Vagina (tissue), 2 donors: ENCODE measurements around the gene TMC5. TPM values are rescaled to one million over a fixed set of nuclear protein-coding genes. Genes with fewer than 3 reads are reported as not detected.
"Not testable (repeated sequence)": the region's sequence is repeated elsewhere in the genome, so short reads cannot be mapped to it uniquely, and the experiment has no call there.

Experiments used
- DNase-seq, 2 donors: peaks; one replicate each; pipeline ENCODE4 v3.0.0-alpha.2; 2017; ENCODE audit errors: extremely low spot score in 2 of 2
- H3K27ac ChIP-seq: fragments of 200-600 bp; sonication (generic); one replicate; pipeline ENCODE4 v1.5.1; 2019
- H3K27me3 ChIP-seq: fragments of 200-600 bp; sonication (generic); one replicate; pipeline ENCODE4 v1.5.1; 2019
- H3K36me3 ChIP-seq, 2 donors: fragments of 200-600 bp; sonication (generic); one replicate each; pipeline ENCODE4 v1.5.1; 2017 to 2019
- H3K4me1 ChIP-seq: fragments of 200-600 bp; sonication (generic); one replicate; pipeline ENCODE4 v1.5.1; 2019
- H3K4me3 ChIP-seq, 2 donors: fragments of 200-600 bp; sonication (generic); 1 replicate in 1 of 2; 2 replicates in 1 of 2; pipeline ENCODE4 v1.5.1; 2016 to 2019
- H3K9me3 ChIP-seq: fragments of 200-600 bp; sonication (generic); one replicate; pipeline ENCODE4 v1.5.1; 2019
- POLR2A ChIP-seq, 2 donors: fragments of 450-650 bp; IDR thresholded peaks; one replicate each; pipeline ENCODE4 v1.6.1; 2017; ENCODE audit warnings: antibody characterized with exemption in 2 of 2, mild to moderate bottlenecking in 2 of 2, moderate library complexity in 2 of 2
- POLR2AphosphoS5 ChIP-seq, 2 donors: sonication (generic); formaldehyde crosslinking; IDR thresholded peaks; one replicate each; pipeline ENCODE4 v1.9.0; 2017; ENCODE audit warnings: antibody characterized with exemption in 2 of 2, mild to moderate bottlenecking in 2 of 2, low read depth in 1 of 2; ENCODE audit not compliant: insufficient read depth in 1 of 2
- intact Hi-C: fragments of 100-400 bp; cut with DNase I; formaldehyde crosslinking; loops from one replicate; pipeline ENCODE4 v1.15.1; 2023
- total RNA-seq: library from RNA; depleted of rRNA; stranded (reverse); fragments of >200 nt; gene quantifications from one replicate; pipeline ENCODE4 v1.2.3, GENCODE V29; 2016
- TF ChIP-seq, protein P1 (sequence below), 3 experiments: fragments of 450-650 bp in 2 of 3; fragments of 200-600 bp in 1 of 3; sonication (generic) in 1 of 3; IDR thresholded peaks; one replicate each; pipeline ENCODE4 v1.5.1; 2017 to 2019; ENCODE audit warnings: antibody characterized with exemption in 3 of 3, mild to moderate bottlenecking in 2 of 3, moderate library complexity in 2 of 3

The TMC5 gene
- total RNA-seq, 1 donor from 2014 or later = not detected

DNA sequence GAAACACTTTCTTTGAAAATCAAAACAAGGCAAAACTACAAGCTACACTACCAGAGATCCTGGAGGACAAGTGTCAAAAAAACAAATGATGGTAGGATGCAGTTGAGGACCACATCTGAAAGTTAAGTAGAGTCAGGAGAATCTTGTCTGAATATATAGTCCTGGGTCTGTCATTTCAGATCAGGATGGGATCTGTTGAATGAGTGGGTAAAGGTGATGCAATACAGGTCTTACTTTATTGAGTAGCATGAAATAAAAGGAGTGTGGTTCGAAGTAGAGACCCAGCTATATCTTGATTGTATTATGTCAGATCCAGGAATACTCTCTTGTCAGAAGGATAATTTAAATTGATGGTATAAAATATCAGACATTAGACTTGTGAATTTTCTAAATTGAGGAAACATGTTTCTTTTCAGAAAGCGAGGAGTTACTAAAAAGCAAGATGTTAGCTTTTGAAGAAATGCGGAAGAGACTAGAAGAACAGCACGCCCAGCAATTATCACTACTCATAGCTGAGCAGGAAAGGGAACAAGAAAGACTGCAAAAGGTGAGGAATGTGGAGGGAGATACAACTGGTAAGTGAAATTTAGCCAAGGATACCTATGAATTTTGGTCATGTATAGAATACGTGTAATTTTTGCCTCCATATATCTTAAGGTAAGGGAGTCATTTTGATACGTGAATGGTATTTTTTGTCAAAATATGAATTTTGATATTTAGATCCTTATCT, 122.7 kb downstream of the TMC5 start:
- intact Hi-C loops = no loop called here
- no peak for TF ChIP-seq POLR2A (IDR thresholded peaks at IDR 0.05)
- TF ChIP-seq, protein P1, sequence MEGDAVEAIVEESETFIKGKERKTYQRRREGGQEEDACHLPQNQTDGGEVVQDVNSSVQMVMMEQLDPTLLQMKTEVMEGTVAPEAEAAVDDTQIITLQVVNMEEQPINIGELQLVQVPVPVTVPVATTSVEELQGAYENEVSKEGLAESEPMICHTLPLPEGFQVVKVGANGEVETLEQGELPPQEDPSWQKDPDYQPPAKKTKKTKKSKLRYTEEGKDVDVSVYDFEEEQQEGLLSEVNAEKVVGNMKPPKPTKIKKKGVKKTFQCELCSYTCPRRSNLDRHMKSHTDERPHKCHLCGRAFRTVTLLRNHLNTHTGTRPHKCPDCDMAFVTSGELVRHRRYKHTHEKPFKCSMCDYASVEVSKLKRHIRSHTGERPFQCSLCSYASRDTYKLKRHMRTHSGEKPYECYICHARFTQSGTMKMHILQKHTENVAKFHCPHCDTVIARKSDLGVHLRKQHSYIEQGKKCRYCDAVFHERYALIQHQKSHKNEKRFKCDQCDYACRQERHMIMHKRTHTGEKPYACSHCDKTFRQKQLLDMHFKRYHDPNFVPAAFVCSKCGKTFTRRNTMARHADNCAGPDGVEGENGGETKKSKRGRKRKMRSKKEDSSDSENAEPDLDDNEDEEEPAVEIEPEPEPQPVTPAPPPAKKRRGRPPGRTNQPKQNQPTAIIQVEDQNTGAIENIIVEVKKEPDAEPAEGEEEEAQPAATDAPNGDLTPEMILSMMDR (IDR thresholded peaks at IDR 0.05) = no peak
- Histone ChIP-seq H3K36me3 (peaks cover 0 to 43% of the 10 kb centered on the region in 2 donors), H3K27ac (no peak overlapping the region), H3K4me1 (no peaks in the 10 kb centered on the region), H3K9me3 (no peaks in the 10 kb centered on the region), H3K4me3 (no peak overlapping the region), H3K27me3 (no peaks in the 10 kb centered on the region)
- no peak for DNase-seq

DNA sequence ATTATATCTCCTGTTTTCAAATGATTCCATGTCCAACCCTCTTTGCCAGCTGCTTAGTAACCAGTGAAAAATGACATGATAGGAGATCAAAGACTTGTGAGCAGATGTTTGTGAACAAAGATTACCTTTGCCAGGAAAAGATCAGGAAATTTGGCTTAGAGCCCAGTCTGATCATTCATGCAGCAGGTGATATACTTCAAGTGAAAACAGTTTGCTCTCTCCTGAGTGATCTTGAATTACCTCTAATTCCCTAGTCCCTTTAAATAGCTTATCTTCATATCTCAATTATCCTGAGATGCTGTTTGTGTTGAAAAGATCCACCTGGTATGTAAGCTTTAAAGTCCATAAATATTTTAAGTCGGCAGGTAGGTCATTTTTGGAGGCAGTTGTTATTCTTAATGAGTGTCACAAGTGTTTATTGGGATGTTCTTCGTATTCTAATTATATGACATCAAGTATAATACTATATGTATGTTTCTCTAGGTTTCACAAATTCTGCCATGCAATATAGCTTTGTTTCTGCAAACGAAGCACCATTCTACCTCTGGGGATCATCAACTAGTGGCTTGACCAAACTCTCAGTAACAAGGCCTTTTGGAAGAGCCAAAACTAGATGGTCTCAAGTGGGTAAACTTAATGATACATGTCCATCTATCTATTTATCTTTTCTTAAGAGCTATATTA, 124.6 kb downstream of the TMC5 start:
- Histone ChIP-seq H3K4me1 (no peaks in the 10 kb centered on the region), H3K27me3 (no peaks in the 10 kb centered on the region), H3K4me3 (no peak overlapping the region), H3K36me3 (peaks cover 0 to 43% of the 10 kb centered on the region in 2 donors), H3K9me3 (no peaks in the 10 kb centered on the region), H3K27ac (no peak overlapping the region)
- no peak for DNase-seq
- intact Hi-C loops = no loop called here
- TF ChIP-seq POLR2A (IDR thresholded peaks at IDR 0.05) (no peak), POLR2AphosphoS5 (IDR thresholded peaks at IDR 0.05; ENCODE audit: insufficient read depth in 1 of 2, low read depth in 1 of 2) (no peak)
- TF ChIP-seq, protein P1 (IDR thresholded peaks at IDR 0.05) = no peak

DNA sequence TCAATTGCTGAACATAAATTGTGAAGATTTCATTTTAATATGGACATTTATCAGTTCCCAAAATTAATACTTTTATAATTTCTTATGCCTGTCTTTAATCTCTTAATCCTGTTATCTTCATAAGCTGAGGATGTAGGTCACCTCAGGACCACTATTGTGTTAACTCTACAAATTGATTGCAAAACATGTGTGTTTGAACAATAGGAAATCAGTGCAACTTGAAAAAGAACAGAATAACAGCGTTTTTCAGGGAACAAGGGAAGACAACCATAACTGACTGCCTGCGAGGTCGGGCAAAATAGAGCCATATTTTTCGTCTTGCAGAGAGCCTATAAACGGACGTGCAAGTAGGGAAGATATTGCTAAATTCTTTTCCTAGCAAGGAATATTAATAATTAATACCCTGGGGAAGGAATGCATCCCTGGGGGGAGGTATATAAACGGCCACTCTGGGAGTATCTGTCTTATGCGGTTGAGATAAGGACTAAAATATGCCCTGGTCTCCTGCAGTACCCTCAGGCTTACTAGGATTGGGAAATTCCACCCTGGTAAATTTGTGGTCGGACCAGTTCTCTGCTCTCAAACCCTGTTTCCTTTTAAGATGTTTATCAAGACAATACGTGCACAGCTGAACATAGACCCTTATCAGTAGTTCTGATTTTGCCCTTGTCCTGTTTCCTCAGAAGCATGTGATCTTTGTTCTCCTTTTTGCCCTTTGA, 125.8 kb downstream of the TMC5 start:
- H3K9me3 ChIP-seq, DNase-seq, intact Hi-C loops, H3K4me1 ChIP-seq, H3K27ac ChIP-seq, H3K27me3 ChIP-seq, H3K4me3 ChIP-seq: not testable (repeated sequence)
- H3K36me3 ChIP-seq = peaks cover 0 to 53% of the 10 kb centered on the region in 2 donors

DNA sequence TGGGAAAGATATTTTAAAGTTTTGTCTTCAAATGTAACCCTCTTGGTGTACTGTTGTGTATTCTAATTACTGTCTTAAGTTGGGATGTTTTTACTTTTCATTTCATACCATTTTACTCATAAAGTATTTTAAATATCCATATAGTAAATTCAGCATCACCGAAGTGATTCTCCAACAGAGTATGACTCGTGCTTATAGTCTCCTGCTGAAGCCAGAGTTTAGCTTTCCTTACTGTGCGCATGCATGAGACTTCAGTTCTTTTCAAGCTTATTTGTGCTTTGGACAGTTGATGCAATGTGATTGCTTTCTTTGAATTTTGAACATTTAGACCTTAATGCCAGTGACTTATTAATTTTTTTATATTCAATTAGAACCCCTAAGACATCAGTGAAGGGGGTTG, 130.5 kb downstream of the TMC5 start:
- DNase-seq = no peak
- TF ChIP-seq POLR2AphosphoS5 (IDR thresholded peaks at IDR 0.05; ENCODE audit: insufficient read depth in 1 of 2, low read depth in 1 of 2) (no peak), POLR2A (IDR thresholded peaks at IDR 0.05) (no peak)
- TF ChIP-seq, protein P1 (IDR thresholded peaks at IDR 0.05) = no peak
- Histone ChIP-seq H3K27me3 (no peaks in the 10 kb centered on the region), H3K36me3 (peaks cover 0 to 49% of the 10 kb centered on the region in 2 donors), H3K9me3 (no peaks in the 10 kb centered on the region), H3K4me1 (no peaks in the 10 kb centered on the region), H3K27ac (no peak overlapping the region), H3K4me3 (no peak overlapping the region)
- intact Hi-C loops = no loop called here

Other genes starting within 250 kb of the TMC5 start
- gene SYT17, start 249.6 kb upstream of the TMC5 start, total RNA-seq = 13.3 TPM
- gene CLEC19A, start 132.2 kb upstream of the TMC5 start, total RNA-seq = not detected
- 31.2 TPM for gene GDE1, start 104.2 kb downstream of the TMC5 start, total RNA-seq
- 17.7 TPM for gene CCP110, start 106.1 kb downstream of the TMC5 start, total RNA-seq
- 39.8 TPM for gene VPS35L, start 137.8 kb downstream of the TMC5 start, total RNA-seq